ENCODE data around the gene ZEB1.
"Not testable (repeated sequence)": the region's sequence is repeated elsewhere in the genome, so short reads cannot be mapped to it uniquely, and the experiment has no call there.

DNA sequence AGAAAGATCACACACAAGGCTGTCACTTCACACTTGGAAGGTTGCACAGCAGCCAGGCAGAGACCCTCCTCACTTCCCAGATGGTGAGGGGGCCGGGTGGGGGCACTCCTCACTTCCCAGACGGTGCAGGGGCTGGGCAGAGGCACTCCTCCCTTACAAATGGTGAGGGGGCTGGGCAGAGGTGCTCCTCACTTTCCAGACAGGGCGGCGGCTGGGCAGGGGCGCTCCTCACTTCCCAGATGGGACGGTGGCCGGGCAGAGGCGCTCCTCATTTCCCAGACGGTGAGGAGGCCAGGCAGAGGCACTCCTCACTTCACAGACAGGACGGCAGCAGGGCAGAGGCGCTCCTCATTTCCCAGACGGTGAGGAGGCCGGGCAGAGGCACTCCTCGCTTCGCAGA lies 42.5 kb downstream of the ZEB1 start:
- TF ChIP-seq, protein P1, sequence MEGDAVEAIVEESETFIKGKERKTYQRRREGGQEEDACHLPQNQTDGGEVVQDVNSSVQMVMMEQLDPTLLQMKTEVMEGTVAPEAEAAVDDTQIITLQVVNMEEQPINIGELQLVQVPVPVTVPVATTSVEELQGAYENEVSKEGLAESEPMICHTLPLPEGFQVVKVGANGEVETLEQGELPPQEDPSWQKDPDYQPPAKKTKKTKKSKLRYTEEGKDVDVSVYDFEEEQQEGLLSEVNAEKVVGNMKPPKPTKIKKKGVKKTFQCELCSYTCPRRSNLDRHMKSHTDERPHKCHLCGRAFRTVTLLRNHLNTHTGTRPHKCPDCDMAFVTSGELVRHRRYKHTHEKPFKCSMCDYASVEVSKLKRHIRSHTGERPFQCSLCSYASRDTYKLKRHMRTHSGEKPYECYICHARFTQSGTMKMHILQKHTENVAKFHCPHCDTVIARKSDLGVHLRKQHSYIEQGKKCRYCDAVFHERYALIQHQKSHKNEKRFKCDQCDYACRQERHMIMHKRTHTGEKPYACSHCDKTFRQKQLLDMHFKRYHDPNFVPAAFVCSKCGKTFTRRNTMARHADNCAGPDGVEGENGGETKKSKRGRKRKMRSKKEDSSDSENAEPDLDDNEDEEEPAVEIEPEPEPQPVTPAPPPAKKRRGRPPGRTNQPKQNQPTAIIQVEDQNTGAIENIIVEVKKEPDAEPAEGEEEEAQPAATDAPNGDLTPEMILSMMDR (IDR thresholded peaks at IDR 0.05; ENCODE audit: low read depth, low read length, poor library complexity, severe bottlenecking): not testable (repeated sequence)
- not testable (repeated sequence) for TF ChIP-seq EZH2phosphoT487 (IDR thresholded peaks at IDR 0.05; ENCODE audit: borderline replicate concordance, low read length)

All from DOHH2 (cell line).